ENCODE data around the gene GIMAP5. TPM values are rescaled to one million over a fixed set of nuclear protein-coding genes. Genes with fewer than 3 reads are reported as not detected.

GIMAP5 gene
- total RNA-seq, 1 experiment from 2014 or later = not detected

DNA sequence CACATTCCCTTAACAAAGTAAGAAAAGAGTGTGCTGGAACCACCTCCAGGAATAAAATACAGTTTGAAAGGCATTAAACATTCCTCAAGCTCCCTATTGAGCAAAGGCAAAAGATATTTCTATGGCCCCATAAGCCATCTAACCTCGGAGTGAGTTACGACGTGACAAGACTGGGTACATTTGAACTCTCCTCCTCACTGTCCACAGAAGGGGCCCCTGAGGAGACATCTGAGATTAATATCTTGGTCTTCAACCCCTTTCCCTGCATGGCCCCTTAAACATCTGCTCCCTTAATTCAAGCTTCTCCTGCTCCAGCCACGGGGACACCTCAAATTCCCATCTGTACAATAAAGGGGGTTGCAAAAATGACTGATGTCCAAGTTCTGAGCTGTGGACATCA is 20.3 kb upstream of the GIMAP5 start:
- no peak overlapping the region for H3K4me3 Mint-ChIP-seq
- H3K9ac ChIP-seq (ENCODE audit: extremely low read depth, insufficient read length, low read length) = no peak overlapping the region
- no peak overlapping the region for H3K27ac Mint-ChIP-seq
- H3K27me3 ChIP-seq (ENCODE audit: insufficient read depth, low read length) = peaks cover 2% of the 10 kb centered on the region; the same call in 1 of the 2 replicates
- H3K23ac ChIP-seq (ENCODE audit: insufficient read length, low read depth, low read length) = no peak overlapping the region
- no peak overlapping the region for H2BK20ac ChIP-seq (ENCODE audit: low read depth, low read length, poor library complexity, severe bottlenecking)
- no peak overlapping the region for H3K56ac ChIP-seq (ENCODE audit: insufficient read length, low read depth, low read length)
- H3K4me1 ChIP-seq (ENCODE audit: insufficient read depth, low read length) = no peaks in the 10 kb centered on the region
- no peak overlapping the region for H3T11ph ChIP-seq (ENCODE audit: low read length)
- no peak overlapping the region for H3K27ac ChIP-seq (ENCODE audit: insufficient read length, low read depth, low read length)
- no peak overlapping the region for H2BK120ac ChIP-seq (ENCODE audit: low read depth, low read length, poor library complexity, severe bottlenecking)
- WGBS (ENCODE audit: extremely low coverage, insufficient read length, low lambda C conversion rate) = no CpG with 5 or more reads among the region's 4 CpGs
- H3K27me3 Mint-ChIP-seq (ENCODE audit: low read depth) = peaks cover 97% of the 10 kb centered on the region
- no peak overlapping the region for H4K8ac ChIP-seq (replicated peaks; ENCODE audit: insufficient read length, low read depth, low read length)
- no peaks in the 10 kb centered on the region for H3K4me1 Mint-ChIP-seq
- H3K4ac ChIP-seq (ENCODE audit: low read depth, low read length) = no peak overlapping the region
- no peak overlapping the region for H3K4me2 ChIP-seq (ENCODE audit: insufficient read depth, insufficient read length, low read length)
- no peak for DNase-seq
- H3K36me3 Mint-ChIP-seq (ENCODE audit: insufficient read depth in 1 of 3, low read depth in 3 of 3) = no peaks in the 10 kb centered on the region; a peak in 1 of 7 replicates
- H4K5ac ChIP-seq (ENCODE audit: insufficient read length, low read depth, low read length) = no peak overlapping the region
- H2BK15ac ChIP-seq (ENCODE audit: low read depth, low read length) = no peak overlapping the region
- H2BK5ac ChIP-seq (ENCODE audit: insufficient read length, low read length) = no peak overlapping the region
- H3K9me3 ChIP-seq (ENCODE audit: control insufficient read depth, low read depth, low read length) = no peaks in the 10 kb centered on the region
- no peak overlapping the region for H2AFZ ChIP-seq (ENCODE audit: low read length)
- H3K18ac ChIP-seq (ENCODE audit: insufficient read length, low read depth, low read length) = no peak overlapping the region
- no peaks in the 10 kb centered on the region for H3K23me2 ChIP-seq (ENCODE audit: insufficient read length, low read depth, low read length, poor library complexity, severe bottlenecking)
- H3K9me3 Mint-ChIP-seq = peaks cover 15 to 32% of the 10 kb centered on the region in 2 experiments
- no peak overlapping the region for H2BK12ac ChIP-seq (ENCODE audit: insufficient read length, low read depth, low read length)
- H4K20me1 ChIP-seq (ENCODE audit: control insufficient read depth, insufficient read depth, insufficient read length) = no peaks in the 10 kb centered on the region
- H4K91ac ChIP-seq (ENCODE audit: insufficient read length, low read depth, low read length) = no peak overlapping the region
- H3K79me2 ChIP-seq (ENCODE audit: insufficient read depth, low read length) = no peaks in the 10 kb centered on the region
- no peak overlapping the region for H2AK5ac ChIP-seq (ENCODE audit: insufficient read length, low read length)
- no peak overlapping the region for H3K14ac ChIP-seq (ENCODE audit: insufficient read depth, low read length)
- H3K79me1 ChIP-seq (ENCODE audit: insufficient read depth, low read depth, low read length, poor library complexity, severe bottlenecking) = no peaks in the 10 kb centered on the region
- TF ChIP-seq, protein P1, sequence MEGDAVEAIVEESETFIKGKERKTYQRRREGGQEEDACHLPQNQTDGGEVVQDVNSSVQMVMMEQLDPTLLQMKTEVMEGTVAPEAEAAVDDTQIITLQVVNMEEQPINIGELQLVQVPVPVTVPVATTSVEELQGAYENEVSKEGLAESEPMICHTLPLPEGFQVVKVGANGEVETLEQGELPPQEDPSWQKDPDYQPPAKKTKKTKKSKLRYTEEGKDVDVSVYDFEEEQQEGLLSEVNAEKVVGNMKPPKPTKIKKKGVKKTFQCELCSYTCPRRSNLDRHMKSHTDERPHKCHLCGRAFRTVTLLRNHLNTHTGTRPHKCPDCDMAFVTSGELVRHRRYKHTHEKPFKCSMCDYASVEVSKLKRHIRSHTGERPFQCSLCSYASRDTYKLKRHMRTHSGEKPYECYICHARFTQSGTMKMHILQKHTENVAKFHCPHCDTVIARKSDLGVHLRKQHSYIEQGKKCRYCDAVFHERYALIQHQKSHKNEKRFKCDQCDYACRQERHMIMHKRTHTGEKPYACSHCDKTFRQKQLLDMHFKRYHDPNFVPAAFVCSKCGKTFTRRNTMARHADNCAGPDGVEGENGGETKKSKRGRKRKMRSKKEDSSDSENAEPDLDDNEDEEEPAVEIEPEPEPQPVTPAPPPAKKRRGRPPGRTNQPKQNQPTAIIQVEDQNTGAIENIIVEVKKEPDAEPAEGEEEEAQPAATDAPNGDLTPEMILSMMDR (conservative IDR thresholded peaks at IDR 0.05) = no peak
